ENCODE results near the gene TXNDC11.

TXNDC11 gene

DNA sequence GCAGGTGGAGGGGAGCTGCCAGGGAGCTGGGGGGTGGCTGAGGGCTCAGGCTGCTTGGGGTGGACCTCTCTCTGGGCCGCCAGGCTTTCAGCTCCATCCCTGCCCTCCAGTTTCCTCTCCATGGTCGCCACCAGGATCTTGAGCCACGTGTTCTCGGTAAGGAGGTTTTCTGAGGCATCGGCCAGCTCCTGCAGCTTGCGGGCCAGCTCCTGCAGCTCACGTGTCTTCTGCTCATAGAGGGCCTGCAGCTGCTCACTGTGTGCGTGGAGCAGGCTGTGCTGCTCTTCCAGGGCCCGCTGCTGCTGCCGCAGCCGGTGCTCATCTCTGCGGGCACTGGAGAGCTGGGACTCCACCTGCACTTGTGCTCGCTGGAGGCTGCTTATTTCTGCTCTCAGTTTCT lies 63.4 kb downstream of the TXNDC11 start:
- H3K27ac ChIP-seq: peak overlapping the region in 1 of 21 experiments; percentile 57

GRCh38 chr16:11677959-11678881 lies 64.4 kb downstream of the TXNDC11 start:
- Histone ChIP-seq H3K27ac (peak overlapping the region in 11 of 21 experiments; percentile 7 to 67 (median 49)), H3K4me3 (no peak overlapping the region)

More for the DNA sequence above, 63.4 kb downstream of the TXNDC11 start:
- H3K4me3 ChIP-seq: no peak overlapping the region

DNA sequence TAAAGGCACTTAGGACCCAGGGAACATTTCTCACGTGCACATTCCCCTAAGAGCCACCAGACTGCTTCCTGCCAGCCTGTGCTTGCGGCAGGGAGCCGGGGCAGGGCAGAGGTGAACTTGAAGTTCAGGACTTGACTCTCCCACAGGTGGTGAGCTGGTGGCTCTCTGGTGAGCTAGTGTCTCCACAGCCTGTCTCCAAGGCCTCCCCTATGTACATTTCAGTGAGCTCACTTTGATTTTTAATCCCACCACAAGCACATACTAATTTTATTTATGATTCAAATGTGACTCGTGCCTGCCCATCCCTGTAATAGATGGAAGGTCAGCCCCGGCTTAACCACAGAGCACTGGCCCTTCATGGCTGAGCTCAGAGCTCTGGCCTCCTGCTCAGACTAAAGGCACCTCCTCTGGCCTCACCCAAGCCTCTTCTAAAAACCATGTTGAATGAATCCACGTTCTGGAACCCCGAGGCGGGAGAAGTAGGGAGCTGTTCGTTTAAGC lies 65.2 kb downstream of the TXNDC11 start:
- Histone ChIP-seq H3K4me3 (no peak overlapping the region), H3K27ac (peak overlapping the region in 13 of 21 experiments; percentile 17 to 67 (median 49))

DNA sequence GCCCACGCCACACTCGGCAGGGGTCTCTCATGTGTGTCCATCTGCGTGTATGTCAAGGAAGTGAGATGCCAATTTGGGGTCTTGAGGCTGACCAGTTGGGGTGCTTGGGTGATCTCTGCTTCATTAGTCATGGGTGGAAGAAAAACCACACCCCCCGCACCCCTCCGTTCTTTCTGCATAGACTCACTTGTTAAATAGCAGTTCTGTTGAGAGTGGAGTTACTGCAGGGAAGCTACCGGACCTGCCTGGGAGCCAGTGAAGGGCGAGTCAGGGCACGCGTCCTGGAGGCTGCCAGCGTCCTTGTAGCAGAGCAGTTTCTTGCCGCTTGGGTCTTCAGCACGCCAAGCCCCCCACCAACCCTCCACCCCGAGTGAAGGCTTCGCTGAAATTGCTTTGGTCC lies 65.9 kb downstream of the TXNDC11 start:
- Histone ChIP-seq H3K4me3 (peak overlapping the region in 1 of 7 experiments; percentile 7), H3K27ac (peak overlapping the region in 9 of 21 experiments; percentile 17 to 65 (median 49))

DNA sequence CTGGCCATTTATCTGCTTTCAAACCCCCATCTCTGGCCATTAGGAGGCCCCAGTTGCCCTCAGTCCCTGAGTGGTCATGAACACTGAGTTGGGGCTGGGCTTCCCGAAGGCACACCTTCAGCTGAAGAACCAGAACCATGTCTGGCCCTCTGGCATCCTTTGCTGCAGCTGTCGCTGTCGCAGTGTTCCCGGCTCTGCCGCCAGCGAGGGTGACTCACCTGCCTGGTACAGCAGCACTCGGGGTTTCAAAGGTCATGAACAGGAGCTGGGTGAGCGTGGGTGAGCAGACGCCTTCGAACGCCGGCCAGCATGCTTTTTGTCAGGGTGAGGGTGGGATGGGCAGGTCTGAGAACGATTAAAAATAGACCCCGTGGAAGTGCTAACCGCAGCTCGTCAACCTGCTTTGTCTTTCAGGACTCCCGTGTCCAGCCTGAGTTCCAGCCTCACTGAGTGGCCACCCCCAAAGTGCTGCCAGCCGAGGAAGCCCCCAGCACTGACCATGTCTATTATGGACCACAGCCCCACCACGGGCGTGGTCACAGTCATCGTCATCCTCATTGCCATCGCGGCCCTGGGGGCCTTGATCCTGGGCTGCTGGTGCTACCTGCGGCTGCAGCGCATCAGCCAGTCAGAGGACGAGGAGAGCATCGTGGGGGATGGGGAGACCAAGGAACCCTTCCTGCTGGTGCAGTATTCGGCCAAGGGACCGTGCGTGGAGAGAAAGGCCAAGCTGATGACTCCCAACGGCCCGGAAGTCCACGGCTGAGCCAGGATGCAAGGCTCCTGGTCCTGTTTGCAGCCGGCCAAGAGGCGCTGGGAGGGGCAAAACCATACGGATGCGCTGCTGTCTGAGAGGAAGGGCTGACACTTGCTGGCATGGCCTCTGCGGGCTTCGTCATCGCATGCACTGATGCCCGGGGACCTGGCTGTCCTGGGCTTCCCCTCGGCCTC lies 66.8 kb downstream of the TXNDC11 start:
- Histone ChIP-seq H3K4me3 (no peak overlapping the region), H3K27ac (peak overlapping the region in 6 of 21 experiments; percentile 15 to 65 (median 54))

DNA sequence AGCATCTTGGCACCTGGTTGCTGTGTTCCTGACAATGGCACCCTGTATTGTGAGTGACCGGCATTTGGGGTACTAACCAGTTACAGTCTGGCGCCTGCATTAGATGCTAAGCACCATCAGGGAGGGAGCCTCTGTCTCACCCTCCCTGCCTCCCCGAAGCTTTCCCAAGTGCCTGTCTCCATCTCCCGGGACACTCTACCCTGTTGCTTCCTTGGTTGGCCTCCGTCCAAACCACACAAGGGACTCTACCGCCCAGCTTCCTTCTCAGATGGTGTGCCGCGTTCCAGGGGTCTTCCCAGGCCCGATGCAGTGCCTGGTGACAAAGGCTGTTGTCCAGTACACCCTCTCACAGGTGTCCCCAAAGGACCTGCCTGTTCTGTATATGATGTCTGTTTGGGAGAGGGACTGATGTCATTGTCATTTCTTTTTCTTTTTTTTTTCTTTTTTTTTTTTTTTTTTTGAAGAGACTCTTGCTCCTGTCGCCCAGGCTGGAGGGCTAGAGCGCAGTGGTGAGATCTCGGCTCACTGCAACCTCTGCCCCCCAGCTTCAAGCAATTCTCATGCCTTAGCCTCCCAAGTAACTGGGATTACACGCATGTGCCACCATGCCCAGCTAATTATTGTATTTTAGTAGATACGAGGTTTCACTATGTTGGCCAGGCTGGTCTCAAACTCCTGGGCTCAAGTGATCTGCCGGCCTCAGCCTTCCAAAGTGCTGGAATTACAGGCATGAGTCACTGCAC lies 67.7 kb downstream of the TXNDC11 start:
- Histone ChIP-seq H3K27ac (peak overlapping the region in 4 of 21 experiments; percentile 11 to 64 (median 23)), H3K4me3 (no peak overlapping the region)

- peak overlapping the region in 3 of 21 experiments; percentile 28 to 75 (median 28) for H3K27ac ChIP-seq
- H3K4me3 ChIP-seq: no peak overlapping the region
Observed at GRCh38 chr16:11674001-11674817, 68.4 kb downstream of the TXNDC11 start.

DNA sequence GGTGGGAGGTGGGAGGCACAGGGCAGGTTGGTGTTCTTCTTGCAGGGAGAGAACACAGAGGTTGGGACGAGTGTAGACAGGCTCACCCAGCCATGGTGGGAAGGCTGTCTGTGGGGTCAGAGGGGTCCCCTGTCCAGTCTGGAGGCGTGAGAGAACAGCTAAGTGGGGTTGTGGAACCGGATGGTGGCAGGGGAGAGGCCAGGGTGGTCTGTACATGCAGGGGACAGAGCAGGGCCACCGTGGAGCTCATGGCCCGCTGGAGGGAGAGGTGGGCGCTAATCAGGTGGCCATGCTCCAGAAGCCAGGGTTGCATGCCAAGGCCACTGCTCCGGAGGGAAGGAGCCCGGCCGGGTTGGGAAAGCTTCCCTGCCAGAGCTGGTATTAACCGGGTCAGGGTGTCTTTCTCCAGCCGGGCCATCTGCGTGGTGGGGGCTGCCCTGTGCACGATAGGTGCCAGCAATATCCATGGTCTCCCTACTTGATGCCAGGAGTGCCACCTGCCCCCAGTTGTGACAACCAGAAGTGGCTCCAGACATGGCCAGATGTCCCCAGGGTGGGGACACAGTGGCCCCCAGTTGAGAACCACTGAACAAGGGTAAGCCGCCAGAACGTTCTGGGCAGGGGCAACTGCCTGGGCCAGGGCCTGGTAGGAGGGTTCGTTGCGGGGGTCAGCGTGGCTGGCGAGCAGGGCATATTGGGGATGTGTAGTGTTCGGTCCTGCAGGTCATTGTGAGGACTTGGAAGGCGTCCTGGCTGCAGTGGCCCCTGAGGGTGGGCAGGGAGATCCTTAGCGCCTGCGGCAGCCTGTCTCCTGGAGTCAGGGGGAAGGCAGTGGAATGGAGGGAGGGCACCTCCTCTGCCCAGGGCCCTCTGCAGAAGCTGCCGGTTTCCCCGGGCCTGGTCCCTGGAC lies 69.3 kb downstream of the TXNDC11 start:
- Histone ChIP-seq H3K4me3 (no peak overlapping the region), H3K27ac (peak overlapping the region in 8 of 21 experiments; percentile 18 to 75 (median 34))

DNA sequence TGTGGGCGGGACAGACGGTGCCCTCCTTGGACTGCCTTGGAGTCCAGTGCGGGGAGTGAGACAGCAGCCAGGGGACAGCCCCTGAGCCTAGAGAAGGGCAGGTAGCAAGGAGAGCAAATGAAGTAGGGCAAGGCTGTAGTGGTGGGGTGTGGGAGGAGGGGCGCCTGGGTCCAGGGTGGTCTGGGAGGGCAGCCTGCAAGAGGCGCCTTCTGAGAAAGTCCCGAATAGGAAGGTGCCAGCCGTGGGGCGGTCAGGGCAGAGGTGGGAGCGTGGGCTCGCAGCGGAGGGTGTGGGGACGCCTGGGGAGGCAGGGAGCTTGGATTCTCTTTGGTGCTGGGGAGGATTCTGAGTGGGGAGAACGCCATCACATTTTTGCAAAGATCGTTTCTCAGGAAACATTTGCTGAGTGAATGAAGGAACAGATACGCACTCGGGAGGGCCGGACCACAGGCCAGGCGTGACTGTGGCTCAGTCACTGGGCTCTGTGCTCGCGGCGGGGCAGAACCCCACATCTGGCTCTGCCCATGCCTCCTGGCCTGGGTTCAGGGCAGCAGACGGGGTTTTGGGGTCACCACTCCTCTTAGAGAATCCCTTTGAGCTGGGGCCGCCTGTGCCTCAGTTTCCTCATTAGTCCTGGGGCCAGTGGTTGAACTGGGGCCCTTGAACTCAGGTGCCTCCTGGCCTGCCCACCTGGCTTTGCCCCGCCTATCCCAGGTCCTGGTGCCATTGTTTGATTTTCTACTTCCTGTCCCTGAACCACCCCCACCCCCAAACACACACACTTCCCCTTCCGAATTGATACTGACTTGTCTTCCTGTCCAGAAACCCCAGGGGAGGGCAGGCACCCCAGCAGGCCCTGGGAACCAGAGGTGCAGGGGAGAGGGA lies 70.2 kb downstream of the TXNDC11 start:
- no peak overlapping the region for H3K4me3 ChIP-seq

GRCh38 chr16:11671676-11672075 lies 71.0 kb downstream of the TXNDC11 start:
- Histone ChIP-seq H3K27ac (peak overlapping the region in 2 of 21 experiments; percentile 75 to 85), H3K4me3 (no peak overlapping the region)

More for the DNA sequence above, 70.2 kb downstream of the TXNDC11 start:
- peak overlapping the region in 9 of 21 experiments; percentile 18 to 75 (median 38) for H3K27ac ChIP-seq

DNA sequence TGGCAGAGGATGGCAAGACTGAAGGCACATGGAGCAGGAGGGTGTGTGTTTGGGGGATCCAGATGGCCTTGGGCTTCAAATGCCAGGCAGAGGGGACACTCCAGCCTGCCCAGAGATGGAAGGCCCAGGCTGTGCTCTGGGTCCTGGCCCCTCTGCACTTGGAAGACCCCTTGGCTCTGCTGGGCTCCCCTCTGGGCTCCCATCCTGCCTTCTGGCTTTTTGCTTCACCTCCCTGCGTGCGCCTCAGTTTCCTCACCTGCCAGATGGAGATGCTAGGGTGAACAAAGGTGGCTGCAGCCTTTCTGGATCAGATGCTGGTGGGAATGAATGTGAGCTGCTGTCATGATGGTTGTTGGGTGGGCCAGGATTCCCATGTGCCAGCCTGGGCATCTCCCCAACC lies 71.4 kb downstream of the TXNDC11 start:
- H3K4me3 ChIP-seq: no peak overlapping the region
- peak overlapping the region in 2 of 21 experiments; percentile 85 to 86 for H3K27ac ChIP-seq

- peak overlapping the region in 15 of 21 experiments; percentile 2 to 86 (median 75) for H3K27ac ChIP-seq
- peak overlapping the region in 4 of 7 experiments; percentile 2 to 88 (median 84) for H3K4me3 ChIP-seq
Observed at GRCh38 chr16:11670171-11671131, 72.2 kb downstream of the TXNDC11 start.

GRCh38 chr16:11669380-11670146 lies 73.1 kb downstream of the TXNDC11 start:
- peak overlapping the region; percentile 55 to 88 (median 84) for H3K4me3 ChIP-seq
- peak overlapping the region in 20 of 21 experiments; percentile 60 to 86 (median 80) for H3K27ac ChIP-seq

All from skin epidermis (tissue), 12 donors.